HS-5 (cell line): Measurements from ENCODE around the gene RASGRP1.

Experiments
- DNase-seq: peaks from one replicate; pipeline ENCODE4 v3.0.0-alpha.2; 2012; ENCODE audit warnings: low read depth

Gene RASGRP1

DNA sequence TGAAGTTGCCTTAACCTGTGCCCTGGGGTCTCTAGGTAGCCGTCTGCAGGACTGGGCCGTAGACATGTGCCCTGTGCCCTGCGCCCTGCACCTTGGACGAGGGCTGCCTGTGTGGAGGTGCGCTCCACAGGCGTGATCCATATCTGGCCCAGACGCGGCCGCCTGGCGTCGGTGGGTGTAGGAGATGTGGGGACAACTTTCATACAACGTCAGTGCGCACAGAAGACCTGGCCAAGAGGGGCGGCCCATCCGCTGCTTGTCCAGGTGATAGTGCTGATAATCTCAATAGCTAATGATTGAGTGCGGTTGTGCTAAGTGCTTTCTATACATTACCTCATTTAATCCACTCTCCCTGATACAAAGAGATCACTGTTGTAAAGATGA lies 665 bp upstream of the RASGRP1 start:
- DNase-seq, result no peak

DNA sequence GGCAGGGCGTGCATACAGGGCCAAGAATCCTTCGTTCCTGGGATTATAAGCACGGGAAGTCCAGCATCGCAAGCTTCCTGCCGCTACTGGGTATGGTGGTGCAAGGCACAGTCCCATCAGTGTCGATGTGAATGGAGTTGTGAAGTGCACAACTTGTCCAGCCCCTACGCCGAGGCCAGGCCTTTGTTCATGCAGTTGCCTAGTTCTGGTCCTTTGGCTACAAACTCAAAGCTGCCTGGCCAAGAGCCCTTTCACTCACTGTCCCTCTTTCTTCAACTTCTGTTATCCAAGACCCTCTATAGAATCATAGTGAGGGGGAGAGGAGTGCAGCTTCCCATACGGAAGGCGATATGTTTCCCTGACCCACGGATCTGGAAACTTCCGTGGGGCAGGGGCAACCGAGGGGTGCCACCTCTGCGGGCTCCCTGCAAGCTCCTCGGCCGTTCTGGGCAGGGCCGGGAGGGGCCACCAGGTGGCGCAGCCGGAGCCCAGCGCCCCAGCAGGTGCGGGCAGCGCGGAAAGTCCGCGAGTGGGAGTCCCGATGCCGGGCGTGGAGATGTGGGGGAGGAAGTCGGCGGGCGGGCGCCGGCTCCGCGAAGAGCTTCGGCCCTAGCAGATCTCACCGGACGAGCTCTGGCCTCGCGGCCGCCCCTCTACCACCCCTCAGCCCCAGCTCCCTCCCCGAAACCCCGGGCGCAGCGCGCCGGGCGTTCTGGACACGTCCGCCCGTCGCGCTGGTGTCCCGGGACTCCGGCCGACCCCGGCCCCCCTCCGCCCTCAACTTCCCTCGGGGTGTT lies 693 bp downstream of the RASGRP1 start:
- DNase-seq, result no peak

DNA sequence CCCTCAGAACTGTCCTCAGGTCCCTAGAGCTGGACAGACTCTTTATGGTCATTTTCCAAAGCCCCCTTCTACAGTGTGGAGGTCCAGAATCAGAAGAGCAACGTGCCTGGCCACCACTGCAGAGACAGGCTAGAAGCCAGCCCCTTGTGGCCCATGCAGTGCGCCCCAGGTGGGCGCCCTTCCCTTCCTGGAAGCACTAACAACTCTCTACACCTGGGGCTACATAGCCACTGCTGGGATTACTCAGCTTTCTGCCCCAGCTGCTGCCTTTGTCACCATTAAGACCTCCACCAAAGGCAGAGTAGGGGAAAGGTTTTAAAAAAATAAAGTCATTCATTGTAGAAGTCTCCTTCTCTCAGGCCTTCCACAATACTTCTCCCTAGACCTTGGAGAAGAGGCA lies 2.3 kb downstream of the RASGRP1 start:
- no peak for DNase-seq

DNA sequence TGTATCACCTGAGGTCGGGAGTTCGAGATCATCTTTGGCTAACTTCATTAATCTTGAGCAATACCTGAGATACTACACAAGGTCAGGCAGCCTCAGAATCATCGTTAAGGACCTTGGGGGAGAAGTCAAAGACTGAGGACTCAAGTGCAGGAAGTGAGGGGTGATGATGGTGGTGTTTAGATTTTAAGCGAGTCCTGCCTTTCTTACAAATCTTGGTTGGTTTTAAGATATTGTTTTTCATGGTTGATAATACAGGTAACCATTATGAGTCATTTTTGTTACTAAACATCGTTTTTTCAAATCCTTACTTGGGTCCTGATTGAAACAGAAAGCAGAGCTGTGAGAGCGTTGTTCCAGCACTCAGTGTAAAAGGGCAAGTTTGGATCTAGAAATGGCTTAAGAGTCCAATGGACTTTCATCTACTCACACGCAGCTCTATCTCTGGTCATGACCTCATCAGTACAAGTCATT lies 4.1 kb downstream of the RASGRP1 start:
- DNase-seq, result no peak

DNA sequence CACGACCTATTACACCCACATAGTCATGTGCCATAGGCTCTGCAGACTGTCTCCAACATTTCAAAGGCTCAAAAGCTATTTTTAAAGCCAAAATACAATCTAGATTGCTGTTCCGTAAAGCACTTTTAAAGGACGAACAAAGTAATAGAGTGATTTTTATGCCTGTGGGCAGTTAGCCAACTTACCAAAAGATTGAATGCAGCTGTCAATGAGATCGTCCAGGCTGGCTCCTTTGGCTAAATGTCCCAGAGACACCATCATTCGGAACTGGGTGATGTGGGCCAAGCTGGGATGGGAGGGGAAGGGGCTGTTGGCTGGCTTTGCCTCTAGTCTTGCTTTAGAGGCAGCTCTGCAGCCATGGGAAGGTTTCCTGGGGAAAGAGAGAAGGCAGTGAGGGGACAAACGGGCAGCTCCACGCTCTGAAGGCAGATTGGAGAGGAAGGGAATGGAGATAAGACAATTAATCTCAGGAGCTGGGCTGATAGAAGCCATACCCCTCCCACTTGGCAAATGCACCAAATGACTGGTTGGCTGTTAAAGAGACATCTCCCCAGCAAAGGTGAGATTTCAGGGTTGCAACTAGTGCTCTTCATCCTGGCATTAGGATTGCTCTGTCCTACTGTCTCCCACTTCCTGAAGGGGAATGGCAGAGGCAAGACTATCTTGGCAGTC lies 4.8 kb downstream of the RASGRP1 start:
- DNase-seq, result no peak

DNA sequence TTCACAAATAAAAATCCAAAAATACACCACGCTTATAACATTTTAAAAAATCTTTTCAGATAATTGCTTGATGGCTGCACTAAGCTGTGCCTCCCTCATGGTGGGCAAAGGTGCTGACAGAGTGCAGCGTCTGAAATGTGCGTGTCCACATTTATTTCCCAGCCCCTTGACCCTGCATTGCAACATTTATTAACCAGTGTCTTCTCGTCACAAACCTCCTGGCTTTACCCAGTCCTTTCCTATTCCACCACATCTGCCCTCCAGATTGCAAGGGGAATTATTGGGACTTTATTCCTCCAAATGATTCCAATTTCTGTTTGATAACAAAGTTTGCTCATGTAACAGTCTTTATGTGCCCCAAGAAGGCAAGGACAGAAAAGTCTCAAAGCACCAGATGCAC lies 5.5 kb downstream of the RASGRP1 start:
- no peak for DNase-seq

DNA sequence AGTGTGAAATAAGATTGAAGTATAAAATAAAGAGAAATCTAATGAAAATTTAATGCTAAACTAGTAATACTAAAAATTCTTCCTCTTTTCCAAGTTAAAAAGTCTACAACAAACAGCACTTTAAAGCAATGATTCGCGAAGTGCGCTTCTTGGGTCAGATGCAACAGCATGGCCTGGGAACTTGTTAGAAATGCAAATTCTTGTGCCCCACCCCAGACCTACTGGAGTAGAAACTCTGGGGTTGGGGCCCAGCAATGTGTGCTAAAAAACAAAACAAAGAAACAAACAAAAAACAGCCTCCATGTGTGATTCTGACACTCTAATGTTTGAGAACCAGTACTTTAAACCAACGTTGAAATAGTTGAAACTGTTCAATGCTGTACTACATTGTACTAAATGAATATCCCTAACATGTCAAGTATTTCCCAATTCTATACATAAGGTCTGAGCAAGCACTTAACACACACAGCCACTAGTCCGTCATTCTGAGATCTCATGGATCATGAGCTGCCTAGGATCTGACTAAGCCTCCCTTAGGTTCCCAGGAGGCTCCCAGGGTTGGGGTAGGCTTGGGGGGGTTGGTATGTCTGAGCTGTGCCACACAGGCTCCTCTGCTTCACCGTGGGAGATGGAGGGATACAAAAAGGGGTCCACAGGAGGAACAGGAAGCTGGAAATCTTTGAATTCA lies 6.1 kb downstream of the RASGRP1 start:
- peak; percentile 51 for DNase-seq

DNA sequence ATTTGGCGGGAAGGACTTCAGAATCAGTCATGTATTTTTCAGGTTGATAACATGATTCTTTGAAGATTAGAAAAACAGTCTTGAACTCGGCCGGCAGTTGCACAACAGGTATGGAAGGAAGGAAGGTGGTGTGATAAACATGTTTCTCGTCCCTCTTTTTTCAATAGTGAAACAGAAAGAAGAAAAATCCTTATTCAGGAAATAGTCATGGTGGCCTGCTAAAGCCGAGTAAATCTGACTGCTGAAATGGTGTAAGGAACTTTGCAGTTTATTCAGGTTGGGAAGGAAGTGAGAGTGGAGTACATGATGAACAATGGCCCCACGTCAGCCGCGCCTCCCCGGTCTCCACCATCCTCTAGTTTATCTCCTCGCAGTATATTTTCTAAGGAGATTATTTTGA lies 6.7 kb downstream of the RASGRP1 start:
- DNase-seq, result no peak

DNA sequence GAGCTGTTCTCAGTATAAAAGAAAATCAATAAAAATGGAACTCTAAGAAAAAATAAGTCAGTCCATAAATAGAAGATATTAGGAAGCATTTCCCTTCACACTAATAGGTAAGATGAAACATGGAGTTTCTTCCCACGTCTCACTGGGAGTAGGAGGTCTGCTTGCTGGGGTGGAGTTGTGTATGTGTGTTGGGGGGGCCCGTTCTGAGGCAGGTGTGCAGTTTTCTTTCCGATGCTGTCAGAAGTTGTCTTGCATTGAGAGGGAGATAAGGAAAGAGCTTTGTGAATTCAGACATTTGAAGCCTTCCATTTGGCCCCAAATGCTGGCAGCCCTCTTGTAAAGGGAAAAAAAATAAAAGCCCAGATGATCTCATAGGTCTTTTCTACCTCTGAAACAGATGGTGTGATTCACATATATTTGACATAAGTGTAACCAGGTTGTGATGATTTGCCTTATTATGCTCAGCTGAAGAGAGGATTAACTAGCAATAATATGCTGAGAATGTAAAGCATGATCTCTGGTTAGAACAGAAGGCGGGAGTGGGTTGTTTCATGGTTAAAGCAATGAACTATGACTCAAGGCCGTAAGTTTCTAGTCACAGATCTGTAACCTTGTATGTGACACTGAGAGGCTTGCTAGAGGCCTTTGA lies 8.8 kb downstream of the RASGRP1 start:
- DNase-seq, result peak; percentile 78

DNA sequence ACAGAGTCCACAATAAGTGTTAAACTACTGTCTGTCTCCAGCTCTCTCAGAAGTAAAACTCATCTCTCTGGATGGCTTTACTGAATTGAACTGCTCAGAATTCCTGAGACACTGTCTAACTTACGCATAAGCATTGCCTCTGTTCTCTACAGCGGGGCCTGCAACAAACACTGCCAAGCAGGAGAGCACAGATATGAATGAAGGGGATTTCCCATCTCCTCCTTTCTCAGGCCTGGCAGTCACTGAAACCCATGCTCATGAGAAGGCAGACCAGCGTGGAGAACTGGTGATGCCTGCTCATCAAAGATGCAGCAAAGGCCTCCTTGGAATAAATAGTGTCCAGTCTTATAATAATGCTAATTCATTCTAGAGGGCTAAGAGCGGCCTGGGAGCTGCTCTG lies 10.3 kb downstream of the RASGRP1 start:
- DNase-seq, result no peak

DNA sequence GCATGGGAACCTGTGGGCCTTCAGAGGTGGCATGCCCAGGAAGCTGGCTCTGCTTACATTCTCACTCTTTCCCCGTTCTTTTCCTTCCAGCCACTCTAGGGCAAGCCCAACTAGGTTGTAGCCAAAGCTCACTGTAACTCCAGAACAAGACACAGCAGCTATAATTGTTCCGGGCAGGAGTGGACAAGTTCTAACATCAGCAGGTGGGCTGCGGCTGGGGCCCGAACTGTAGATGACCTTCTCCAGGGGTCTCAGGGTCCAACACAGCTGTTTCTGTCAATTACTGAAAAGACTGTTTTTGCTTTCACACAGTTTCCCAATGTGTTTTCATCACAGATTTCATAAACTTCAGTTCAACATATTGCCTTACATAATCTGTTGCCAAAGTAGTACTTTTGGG lies 11.5 kb downstream of the RASGRP1 start:
- DNase-seq, result no peak

DNA sequence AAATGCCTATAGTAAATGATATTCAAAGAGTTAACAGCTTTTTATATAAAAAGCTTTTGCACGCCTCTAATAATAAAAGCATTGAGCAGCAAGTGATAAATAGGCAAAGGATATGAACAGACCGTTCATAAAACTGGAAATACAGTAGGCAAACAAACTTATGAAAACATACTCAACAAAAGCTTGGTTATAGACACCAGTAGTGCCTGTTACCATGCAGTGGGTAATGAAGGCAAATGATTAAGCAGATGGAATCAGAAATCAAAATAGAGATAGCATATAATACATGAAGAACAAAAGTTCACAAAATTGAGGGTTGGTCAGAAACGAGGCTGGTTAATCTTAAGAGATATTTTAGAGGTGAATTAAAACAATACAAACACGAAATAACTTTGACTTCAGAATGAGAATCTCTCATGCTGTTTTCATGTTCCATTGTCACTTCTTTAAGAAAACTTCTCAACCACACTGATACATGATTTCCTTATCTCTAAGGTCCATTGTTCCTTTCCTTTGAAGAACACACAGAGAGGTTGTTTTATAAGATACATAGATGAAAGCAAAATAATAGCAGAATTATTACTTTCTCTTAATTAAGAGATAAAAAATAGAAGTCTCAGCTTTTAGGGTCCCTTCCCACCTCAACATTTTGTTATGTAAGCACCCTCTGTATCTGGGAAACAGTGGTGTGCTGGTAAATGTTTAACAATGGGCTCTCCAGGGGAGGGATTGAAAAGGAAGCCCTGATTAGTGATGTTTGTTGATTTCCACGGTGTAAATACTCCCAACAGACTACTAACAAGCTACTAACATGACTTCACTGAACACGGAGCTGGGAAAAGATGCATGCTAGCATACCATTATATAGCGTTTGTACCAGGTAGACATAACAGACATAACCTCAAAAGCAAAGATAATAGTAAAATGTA lies 12.6 kb downstream of the RASGRP1 start:
- no peak for DNase-seq

DNA sequence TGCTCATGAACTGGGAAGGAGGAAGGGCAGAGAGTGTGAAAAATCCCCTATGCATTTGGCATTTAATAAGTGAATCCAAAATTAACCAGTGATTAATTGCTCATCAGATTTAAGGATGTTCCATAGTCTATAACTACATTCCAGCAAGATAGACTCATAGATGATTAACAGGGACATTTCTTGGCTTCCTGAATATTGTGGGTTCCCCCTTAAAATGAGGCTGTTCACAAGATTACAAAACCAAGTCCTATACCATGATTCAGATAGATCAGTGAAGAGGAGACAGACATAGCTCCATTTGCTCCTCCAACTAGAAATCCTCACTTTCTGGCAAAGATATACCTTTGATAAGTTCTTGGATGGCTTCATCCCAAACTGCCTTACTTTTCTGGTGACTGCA lies 15.4 kb downstream of the RASGRP1 start:
- peak; percentile 71 for DNase-seq

DNA sequence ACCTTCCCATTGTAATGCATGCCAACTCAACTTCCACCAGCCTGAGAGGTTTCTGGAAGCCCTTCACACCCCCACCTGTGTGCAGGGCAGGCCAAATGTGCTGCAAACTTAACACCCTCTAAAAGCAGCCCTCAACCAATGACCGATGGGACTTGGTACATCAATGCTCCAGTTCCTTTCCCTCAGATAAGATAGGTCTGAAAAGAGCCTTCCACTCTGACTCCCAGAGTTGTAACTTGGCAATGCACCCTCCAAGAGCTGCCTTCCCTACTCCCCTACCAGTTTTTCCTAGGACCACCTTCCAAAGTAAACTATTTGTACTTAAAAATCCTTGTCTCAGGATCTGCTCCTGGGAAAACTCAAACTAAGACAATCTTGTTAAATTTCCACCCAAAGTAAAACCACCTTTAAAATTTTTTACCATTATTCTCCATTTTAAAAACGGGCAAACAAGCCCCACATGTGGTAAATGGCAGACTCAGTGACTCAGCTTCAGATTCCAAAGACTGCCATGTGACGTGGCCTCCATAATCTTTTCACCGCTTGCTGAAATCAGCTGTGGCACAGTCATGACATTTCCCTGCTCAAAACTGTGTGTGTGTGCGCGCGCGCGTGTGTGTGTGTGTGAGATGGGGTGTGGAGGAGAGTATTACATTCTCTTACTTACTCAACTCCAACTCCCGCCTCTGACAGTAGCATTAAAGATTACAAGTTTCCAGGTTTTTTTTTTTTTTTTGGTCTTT lies 17.2 kb downstream of the RASGRP1 start:
- no peak for DNase-seq

DNA sequence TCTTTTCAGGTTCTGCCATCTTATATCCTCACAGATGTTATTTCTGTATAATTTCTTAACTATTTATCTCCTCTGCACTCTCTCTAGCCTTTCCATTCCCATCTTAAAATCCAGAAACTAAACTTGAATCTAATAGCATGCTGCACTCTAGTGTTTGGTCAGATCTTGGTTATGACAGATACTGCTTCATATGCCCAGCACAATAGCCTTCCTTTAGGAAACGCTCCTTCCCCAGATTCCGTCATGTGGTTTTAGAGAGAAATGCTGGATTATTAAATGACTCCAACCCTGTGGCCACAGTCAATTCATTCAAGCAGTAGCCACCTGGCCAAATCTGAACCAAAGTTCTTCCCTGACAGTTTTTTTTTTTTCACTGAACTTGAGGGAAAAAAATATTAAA lies 19.4 kb downstream of the RASGRP1 start:
- DNase-seq, result no peak

DNA sequence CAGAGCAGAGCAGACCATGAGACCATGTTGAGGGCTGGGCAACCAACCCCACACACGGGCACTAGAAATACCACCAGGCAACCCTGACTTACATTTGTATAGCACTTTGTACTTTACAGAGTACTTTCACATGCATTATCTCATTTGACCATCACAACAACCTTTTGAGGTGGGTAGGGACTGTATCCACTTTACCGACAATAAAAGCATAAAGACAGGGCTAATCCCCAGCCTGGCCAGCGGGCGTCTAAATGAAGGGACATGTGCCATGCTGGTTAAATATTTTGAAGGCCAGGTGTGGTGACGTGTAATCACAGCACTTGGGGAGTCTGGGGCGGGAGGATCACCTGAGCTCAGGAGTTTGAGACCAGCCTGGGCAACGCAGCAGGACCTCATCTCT lies 23.6 kb downstream of the RASGRP1 start:
- no peak for DNase-seq

DNA sequence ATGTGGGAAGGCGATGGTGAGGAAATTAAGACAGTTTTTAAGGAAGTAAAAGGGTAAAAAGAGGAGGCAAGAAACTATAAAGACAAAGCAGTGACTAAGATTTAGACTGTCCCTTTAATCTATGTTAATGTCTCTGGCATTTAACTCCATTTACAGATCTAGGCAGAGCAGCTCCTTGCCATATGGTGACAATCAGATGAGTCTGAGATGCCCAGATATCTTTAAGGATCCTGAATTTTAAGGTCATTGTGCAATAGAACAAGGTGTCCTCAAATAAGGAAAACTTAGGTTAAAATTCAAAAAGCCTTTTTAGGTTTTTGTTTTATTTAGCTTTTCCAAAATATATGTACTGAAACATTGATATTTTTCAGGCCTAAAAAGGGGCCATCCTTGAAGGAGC lies 24.1 kb downstream of the RASGRP1 start:
- no peak for DNase-seq

DNA sequence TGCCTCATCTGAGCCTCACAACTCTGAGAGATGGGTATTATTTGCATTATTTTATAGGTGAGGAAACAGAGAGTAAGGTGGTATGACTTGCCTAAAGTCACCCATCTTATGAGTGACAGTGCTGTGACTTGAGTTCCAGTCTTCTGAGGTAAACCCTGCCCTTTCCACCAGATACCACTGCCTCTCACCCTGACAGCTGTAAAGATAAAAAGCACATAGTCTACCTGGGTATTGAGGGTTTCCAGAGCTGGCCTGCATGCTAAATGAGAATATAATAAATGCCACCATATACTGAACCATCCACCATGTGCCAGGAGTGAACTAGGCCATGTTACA lies 25.6 kb downstream of the RASGRP1 start:
- DNase-seq, result no peak

DNA sequence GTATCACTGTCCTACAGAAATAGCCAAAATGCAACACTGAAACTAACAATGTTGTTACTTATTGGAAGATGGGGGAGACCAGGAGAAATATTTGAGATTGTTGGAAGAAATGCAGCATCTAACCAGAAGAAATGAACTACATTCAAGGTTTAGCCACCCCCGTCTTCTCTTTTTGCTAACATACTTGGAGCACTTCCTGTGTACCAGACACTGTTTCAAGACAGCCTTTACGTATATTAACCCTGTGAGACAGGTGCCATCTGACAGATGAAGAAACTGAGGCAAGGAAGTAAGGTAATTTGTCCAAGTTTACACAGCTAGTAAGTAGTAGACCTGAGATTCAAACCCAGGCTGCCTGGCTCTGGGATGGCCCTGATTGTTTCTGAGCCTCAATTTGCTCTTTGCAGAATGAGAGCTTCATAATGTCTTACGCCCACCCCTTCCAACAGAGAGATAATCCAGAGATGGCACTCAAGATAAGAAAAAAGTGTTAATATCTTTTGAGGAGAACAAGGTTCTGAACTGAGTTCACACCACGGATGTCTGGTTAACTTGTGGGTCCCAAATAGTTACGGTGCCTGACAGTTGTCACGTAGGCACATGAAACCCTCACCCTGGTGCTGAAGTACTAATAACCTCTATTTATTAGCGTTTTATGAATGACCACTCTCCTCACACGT lies 26.1 kb downstream of the RASGRP1 start:
- DNase-seq, result no peak

DNA sequence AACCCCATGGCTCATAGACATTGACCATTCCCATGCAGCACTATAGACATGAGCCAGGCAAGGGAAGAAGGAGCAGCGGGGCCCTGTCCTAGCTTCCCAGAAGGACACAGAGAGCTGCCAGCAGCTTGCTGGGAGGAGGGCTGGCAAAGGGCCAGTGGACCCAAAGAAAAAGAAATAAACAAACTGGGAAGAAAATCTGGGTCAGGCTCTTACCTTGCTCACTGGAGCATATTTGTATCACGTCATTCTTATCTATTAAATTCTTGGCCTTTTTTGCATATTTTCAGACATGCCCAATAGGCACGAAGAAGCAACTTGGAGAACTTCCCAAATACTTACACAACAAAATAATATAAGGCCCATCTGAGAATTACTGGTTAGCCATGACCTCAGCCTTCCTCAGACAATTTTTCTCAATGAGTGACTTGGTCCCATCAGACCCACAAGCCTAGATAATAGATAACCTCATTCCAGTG lies 28.4 kb downstream of the RASGRP1 start:
- peak; percentile 97 for DNase-seq
